GM20000 (cell line): ENCODE data around the gene PGA3.
"Not testable (repeated sequence)": the region's sequence is repeated elsewhere in the genome, so short reads cannot be mapped to it uniquely, and the experiment has no call there.

ENCODE experiments used
- DNase-seq: peaks from one replicate; pipeline ENCODE4 v3.0.0; 2012; ENCODE audit warnings: low spot score
- CTCF ChIP-seq: IDR thresholded peaks from 2 replicates; pipeline ENCODE4 v1.5.1; 2012; ENCODE audit warnings: mild to moderate bottlenecking, control low read depth; ENCODE audit errors: extremely low read depth, missing control alignments

PGA3 gene

GRCh38 chr11:61202950-61203746, at the start of gene PGA3:
PGA3 (plus strand) TSS chr11:61203515; CDS start chr11:61203565, 50 bp downstream.
- DNase-seq: not testable (repeated sequence)

- TF ChIP-seq CTCF: no peak
- DNase-seq: no peak
These were observed 49.7 kb upstream of the PGA3 start for GRCh38 chr11:61153593-61154095.

GRCh38 chr11:61154528-61154927, 48.8 kb upstream of the PGA3 start:
- DNase-seq: no peak
- TF ChIP-seq CTCF: no peak

DNA sequence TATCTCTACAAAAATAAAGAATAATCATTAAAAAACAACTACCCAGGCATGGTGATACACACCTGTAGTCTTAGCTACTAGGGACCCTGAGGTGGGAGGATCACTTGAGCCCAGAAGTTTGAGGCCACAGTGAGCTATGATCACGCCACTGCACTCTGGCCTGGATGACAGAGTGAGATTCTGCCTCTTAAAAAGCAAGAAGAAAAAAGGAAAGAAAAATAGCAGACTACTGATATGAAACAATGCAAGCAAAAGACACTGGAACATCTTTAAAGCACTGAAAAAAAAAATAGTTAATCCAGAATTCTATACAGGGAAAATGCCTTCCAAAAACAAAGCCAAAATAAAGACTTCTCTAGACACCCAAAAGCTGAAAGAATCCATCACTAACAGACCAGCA, 48.0 kb upstream of the PGA3 start:
- no peak for TF ChIP-seq CTCF
- no peak for DNase-seq

DNA sequence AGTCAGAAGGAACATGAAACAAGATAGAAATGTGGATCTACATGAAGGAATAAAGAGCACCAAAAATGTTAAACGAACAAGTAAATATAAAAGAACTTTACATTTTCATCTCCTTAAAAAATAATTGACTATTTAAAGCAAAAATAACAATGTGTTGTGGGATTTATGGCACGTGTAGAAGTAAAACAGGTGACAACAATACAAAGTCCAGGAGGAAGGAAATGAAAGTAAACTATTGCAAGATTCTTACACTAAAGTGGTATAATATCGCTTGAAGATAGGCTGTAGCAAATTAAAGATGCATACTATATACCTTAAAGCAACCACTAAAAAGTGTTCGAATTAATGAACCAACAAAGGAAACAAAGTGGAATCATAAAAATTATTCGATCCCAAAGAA, 47.6 kb upstream of the PGA3 start:
- DNase-seq: no peak

GRCh38 chr11:61157743-61158142, 45.6 kb upstream of the PGA3 start:
- no peak for TF ChIP-seq CTCF
- no peak for DNase-seq

More for the DNA sequence above, 47.6 kb upstream of the PGA3 start:
- TF ChIP-seq CTCF: no peak

DNA sequence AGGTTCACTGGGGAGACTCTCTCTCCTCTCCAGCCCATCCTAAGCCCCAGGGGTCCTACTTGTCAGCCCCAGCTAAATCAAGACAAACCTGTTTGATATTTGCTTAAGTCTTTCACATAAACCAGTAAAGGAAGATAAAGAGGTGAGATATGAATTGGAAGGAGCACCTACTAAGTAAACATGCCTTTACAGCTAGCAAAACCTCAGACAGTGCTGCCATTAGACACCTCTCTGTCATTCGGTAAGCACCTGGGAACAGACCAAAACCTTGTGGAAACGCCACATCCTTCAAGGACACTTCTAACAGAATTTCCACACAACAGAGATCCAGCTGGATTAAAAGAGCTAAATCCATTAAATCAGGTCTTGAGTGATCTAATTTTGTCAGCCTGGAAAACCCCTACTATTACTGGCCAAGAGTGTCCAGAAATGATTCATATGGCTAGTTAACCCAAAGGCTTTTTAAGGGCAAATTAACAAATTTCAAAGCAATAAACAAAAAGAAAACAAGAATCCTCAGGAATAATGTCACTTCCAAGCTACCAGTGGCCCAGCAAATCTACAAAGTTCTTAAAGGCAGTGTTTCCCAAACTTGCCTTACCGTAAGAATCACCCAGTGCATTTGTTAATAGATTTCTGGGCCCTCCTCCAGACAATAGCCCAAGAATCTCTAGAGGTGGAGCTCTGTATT, 44.5 kb upstream of the PGA3 start:
- no peak for DNase-seq
- no peak for TF ChIP-seq CTCF
